Effector memory CD4-positive, alpha-beta T cell (primary cell): ENCODE results near the gene CYB561D2.

Experiments used
- DNase-seq, 3 donors: peaks; one replicate each; pipeline ENCODE4 v3.0.0-alpha.2; 2020
- H3K27ac ChIP-seq: 2 replicates; pipeline ENCODE4 v1.7.0; 2013; ENCODE audit warnings: mild to moderate bottlenecking, low read length, moderate library complexity; ENCODE audit not compliant: insufficient read depth, poor library complexity, severe bottlenecking
- H3K27me3 ChIP-seq: replicated peaks from 2 replicates; pipeline ENCODE4 v1.7.0; 2013; ENCODE audit warnings: mild to moderate bottlenecking, low read length; ENCODE audit not compliant: insufficient read depth, control insufficient read depth, poor library complexity, severe bottlenecking
- H3K36me3 ChIP-seq: 2 replicates; pipeline ENCODE4 v1.7.0; 2013; ENCODE audit warnings: mild to moderate bottlenecking, low read length, moderate library complexity; ENCODE audit not compliant: control insufficient read depth, insufficient read depth
- H3K4me1 ChIP-seq: 2 replicates; pipeline ENCODE4 v1.7.0; 2013; ENCODE audit warnings: low read length, mild to moderate bottlenecking; ENCODE audit not compliant: control insufficient read depth, insufficient read depth, poor library complexity, severe bottlenecking
- H3K4me3 ChIP-seq: 2 replicates; pipeline ENCODE4 v1.7.0; 2013; ENCODE audit warnings: low read length, low read depth, mild to moderate bottlenecking; ENCODE audit not compliant: insufficient read depth, poor library complexity, severe bottlenecking
- H3K9me3 ChIP-seq: 2 replicates; pipeline ENCODE4 v1.7.0; 2013; ENCODE audit warnings: mild to moderate bottlenecking, low read length, moderate library complexity; ENCODE audit not compliant: control insufficient read depth

Gene CYB561D2

GRCh38 chr3:50318163-50318562, 32.5 kb upstream of the CYB561D2 start:
- Histone ChIP-seq H3K4me3 (no peak overlapping the region), H3K4me1 (peaks cover 41% of the 10 kb centered on the region), H3K27ac (no peak overlapping the region)

DNA sequence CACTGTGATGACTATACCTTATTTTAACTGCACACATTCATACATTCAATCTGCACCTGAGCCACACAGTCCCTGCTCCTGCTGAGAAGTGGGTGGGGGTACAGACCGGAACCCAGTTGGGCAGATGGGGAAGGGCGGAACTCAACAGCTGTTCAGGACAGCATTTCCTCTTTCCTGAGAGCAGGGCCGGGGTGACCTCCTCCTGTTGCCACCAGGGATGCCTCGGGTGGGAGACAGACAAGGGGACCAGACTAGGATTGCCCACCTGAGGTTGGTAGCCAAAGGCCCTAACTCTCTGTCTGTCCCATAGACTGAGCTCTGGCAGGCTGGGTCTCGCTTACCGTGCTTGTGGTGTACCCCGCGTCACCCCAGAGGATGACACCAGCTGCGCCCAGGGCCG, 32.0 kb upstream of the CYB561D2 start:
- H3K27ac ChIP-seq, result no peak overlapping the region
- no peaks in the 10 kb centered on the region for H3K36me3 ChIP-seq
- H3K9me3 ChIP-seq, result no peaks in the 10 kb centered on the region
- no peak overlapping the region for H3K4me3 ChIP-seq
- no peak for DNase-seq
- no peaks in the 10 kb centered on the region for H3K27me3 ChIP-seq
- H3K4me1 ChIP-seq, result peaks cover 41% of the 10 kb centered on the region

More at GRCh38 chr3:50318163-50318562, 32.5 kb upstream of the CYB561D2 start:
- H3K9me3 ChIP-seq, result no peaks in the 10 kb centered on the region
- DNase-seq, result no peak
- no peaks in the 10 kb centered on the region for H3K36me3 ChIP-seq
- no peaks in the 10 kb centered on the region for H3K27me3 ChIP-seq

DNA sequence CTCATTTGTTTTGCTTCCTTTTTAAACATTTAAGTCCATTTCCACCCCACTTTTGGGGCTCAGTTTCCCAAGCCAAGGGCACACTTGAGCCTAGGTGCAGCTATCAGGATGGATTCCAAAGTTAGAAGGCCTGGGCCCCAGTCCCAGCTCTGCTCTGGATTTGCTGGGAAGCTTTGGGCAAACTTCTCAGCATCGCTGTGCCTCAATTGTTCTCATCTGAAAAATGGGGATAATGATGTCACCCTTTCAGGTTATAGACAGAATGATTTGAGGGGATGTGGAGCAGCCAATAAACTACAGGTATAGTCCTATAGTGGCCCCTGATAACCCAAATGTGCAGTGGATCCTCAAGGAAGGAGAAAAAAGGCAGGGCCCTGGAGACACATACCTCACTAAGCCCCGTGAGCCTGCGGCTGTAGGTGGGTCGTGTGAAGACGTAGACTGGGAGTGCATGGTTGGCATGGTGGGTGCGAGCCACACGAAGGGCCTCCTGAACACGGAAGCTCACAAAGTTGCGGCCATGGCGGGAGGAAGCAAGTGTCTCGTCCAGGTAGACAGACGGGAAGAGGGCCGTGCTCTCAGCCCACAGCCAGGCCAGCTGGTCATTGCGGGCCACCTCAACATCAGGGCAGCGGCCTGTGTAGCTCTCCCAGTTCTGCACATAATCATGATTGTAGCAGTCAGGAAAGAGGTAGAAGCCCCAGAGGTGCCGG, 31.3 kb upstream of the CYB561D2 start:
- Histone ChIP-seq H3K27me3 (no peaks in the 10 kb centered on the region), H3K9me3 (no peaks in the 10 kb centered on the region), H3K36me3 (no peaks in the 10 kb centered on the region), H3K27ac (no peak overlapping the region), H3K4me3 (no peak overlapping the region), H3K4me1 (peaks cover 41% of the 10 kb centered on the region)
- no peak for DNase-seq

- peaks cover 41% of the 10 kb centered on the region for H3K4me1 ChIP-seq
- H3K27ac ChIP-seq, result no peak overlapping the region
- no peak for DNase-seq
- no peaks in the 10 kb centered on the region for H3K9me3 ChIP-seq
- H3K27me3 ChIP-seq, result no peaks in the 10 kb centered on the region
- no peaks in the 10 kb centered on the region for H3K36me3 ChIP-seq
- H3K4me3 ChIP-seq, result peak overlapping the region; percentile 93
Observed at GRCh38 chr3:50319894-50320625, 30.6 kb upstream of the CYB561D2 start.

DNA sequence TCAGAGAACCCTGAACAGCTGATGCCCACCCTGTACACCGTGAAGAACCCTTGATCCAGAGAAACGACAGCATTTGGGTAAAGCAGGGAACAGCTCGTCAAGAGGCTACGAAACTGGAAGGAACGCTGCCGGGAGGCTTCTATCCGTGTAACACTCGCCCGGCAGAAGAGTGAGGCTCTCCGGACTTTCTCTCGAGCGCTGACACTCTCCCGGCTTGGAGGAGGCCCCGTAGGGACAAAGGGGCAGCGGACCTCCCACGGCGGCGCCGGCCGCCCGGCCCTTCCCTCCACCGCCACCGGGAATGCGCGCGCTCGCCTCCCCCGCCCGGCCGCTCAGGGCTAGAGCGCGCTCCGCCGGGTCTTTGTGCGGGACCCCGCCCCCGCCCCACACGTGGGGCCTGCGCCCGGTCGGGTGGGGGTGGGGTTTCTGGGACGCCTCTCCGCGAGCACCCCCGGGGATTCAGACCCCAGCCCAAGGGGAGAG, 29.8 kb upstream of the CYB561D2 start:
- Histone ChIP-seq H3K36me3 (no peaks in the 10 kb centered on the region), H3K9me3 (no peaks in the 10 kb centered on the region), H3K4me1 (peaks cover 41% of the 10 kb centered on the region), H3K27ac (peak overlapping the region; percentile 84), H3K4me3 (peak overlapping the region; percentile 93), H3K27me3 (no peaks in the 10 kb centered on the region)
- peak in 2 of 3 donors; percentile 20 to 48 for DNase-seq

GRCh38 chr3:50321336-50322114, 29.1 kb upstream of the CYB561D2 start:
- Histone ChIP-seq H3K4me3 (peak overlapping the region; percentile 93), H3K36me3 (no peaks in the 10 kb centered on the region), H3K27ac (peak overlapping the region; percentile 84), H3K9me3 (no peaks in the 10 kb centered on the region), H3K4me1 (peaks cover 36% of the 10 kb centered on the region), H3K27me3 (no peaks in the 10 kb centered on the region)
- DNase-seq, result peak; percentile 58 to 72 (median 68)

DNA sequence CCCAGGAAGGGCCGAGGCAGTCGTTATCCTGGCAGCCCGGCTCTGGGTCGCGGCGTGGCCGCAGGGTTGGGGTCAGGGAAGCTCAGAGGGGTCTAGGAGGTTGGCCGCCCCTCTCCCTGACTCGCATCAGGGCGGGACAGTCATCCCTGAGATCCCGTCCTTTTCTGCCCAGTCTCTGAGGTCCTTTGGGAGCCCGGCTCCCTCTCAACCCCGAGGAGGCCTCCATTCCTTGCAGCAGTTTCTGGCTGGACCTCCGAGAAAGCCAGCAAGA, 28.6 kb upstream of the CYB561D2 start:
- Histone ChIP-seq H3K36me3 (no peaks in the 10 kb centered on the region), H3K27ac (peak overlapping the region; percentile 84), H3K9me3 (no peaks in the 10 kb centered on the region), H3K27me3 (no peaks in the 10 kb centered on the region), H3K4me3 (peak overlapping the region; percentile 93), H3K4me1 (peaks cover 35% of the 10 kb centered on the region)
- no peak for DNase-seq

GRCh38 chr3:50322386-50323091, 28.1 kb upstream of the CYB561D2 start, which contains the start of gene HYAL2:
Gene HYAL2 (minus strand): TSS chr3:50322745. CDS start chr3:50320489, 2,256 bp downstream.
- Histone ChIP-seq H3K4me1 (peaks cover 35% of the 10 kb centered on the region), H3K9me3 (no peaks in the 10 kb centered on the region), H3K27ac (peak within 1 kb of the TSS; percentile 84), H3K4me3 (peak within 1 kb of the TSS; percentile 93), H3K36me3 (no peaks in the 10 kb centered on the region), H3K27me3 (no peaks in the 10 kb centered on the region)
- no peak for DNase-seq

DNA sequence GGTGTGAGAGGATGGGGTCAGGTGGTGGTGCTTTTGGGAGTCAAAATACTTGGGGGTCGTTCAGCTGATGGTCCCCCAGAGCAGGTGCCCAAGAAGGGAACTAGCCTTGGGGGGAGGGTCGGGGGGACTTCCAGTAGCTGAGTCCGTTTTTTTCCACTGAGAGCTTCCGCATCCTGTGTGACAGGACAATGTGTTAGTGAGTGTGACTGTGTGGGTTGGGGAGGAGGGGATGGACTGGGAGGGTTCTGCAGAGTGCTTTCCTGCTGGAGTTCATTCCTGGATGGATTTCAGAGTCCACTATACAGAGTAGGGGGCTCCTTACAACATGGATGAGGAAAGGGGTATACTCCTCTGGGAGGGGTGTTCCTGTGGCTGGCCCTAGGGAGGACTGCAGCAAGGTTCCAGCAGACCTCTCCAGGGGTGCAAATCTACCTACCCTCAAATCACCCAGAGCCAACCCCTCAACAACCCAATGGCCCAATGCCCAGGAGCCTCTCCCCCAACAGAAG, 27.5 kb upstream of the CYB561D2 start:
- Histone ChIP-seq H3K27ac (no peak overlapping the region), H3K4me1 (peaks cover 36% of the 10 kb centered on the region), H3K4me3 (no peak overlapping the region), H3K27me3 (no peaks in the 10 kb centered on the region), H3K9me3 (no peaks in the 10 kb centered on the region), H3K36me3 (no peaks in the 10 kb centered on the region)
- DNase-seq, result no peak
